ENCODE measurements around the gene MIPEP.

The MIPEP gene

DNA sequence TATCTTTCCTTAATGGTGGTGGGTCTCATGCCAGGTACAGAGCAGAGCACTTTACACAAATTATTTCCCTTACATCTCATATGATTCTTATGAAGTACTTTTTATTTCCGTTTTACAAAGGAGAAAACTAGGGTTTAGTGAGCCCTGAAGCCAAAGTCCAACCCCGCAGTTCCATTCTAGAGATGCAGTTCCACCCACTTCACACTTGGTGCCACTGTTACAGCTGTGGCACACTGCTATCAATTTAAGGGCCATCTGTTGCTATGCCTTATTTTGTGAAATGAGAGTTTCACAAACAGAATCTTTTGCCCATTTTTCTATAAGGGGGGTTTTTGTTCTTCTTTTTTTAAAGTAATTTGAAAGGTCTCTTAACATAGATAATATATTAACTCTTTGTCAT, 12.9 kb downstream of the MIPEP start:
- TF ChIP-seq, protein P1, sequence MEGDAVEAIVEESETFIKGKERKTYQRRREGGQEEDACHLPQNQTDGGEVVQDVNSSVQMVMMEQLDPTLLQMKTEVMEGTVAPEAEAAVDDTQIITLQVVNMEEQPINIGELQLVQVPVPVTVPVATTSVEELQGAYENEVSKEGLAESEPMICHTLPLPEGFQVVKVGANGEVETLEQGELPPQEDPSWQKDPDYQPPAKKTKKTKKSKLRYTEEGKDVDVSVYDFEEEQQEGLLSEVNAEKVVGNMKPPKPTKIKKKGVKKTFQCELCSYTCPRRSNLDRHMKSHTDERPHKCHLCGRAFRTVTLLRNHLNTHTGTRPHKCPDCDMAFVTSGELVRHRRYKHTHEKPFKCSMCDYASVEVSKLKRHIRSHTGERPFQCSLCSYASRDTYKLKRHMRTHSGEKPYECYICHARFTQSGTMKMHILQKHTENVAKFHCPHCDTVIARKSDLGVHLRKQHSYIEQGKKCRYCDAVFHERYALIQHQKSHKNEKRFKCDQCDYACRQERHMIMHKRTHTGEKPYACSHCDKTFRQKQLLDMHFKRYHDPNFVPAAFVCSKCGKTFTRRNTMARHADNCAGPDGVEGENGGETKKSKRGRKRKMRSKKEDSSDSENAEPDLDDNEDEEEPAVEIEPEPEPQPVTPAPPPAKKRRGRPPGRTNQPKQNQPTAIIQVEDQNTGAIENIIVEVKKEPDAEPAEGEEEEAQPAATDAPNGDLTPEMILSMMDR (IDR thresholded peaks at IDR 0.05), result peak; percentile 50

DNA sequence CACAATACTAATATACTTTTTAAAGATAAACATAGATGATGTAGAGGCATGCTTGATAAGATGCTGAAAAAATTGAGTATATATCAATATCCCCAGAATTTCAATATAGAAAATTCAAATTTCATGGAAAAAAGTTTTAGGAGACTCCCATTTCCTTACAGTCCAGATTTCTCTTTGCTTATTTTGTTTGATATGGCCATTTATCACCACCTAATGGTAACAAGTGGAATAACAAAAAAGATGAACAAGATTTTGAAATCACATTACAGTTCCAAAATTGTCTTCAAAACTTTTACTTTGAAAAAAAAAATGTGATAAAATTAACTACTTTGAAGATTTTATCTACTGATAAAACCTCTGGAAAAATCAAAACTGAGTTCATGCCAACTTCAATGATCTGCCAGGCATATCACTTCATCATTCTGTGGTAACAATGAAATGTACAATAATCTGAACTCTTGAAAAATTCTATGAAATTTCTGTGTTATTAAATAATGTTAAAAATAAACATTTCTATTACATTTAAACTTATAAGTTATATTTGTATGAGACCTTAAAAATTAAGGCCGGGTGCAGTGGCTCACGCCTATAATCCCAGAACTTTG, 17.5 kb downstream of the MIPEP start:
- TF ChIP-seq, protein P1 (IDR thresholded peaks at IDR 0.05), result peak; percentile 51

DNA sequence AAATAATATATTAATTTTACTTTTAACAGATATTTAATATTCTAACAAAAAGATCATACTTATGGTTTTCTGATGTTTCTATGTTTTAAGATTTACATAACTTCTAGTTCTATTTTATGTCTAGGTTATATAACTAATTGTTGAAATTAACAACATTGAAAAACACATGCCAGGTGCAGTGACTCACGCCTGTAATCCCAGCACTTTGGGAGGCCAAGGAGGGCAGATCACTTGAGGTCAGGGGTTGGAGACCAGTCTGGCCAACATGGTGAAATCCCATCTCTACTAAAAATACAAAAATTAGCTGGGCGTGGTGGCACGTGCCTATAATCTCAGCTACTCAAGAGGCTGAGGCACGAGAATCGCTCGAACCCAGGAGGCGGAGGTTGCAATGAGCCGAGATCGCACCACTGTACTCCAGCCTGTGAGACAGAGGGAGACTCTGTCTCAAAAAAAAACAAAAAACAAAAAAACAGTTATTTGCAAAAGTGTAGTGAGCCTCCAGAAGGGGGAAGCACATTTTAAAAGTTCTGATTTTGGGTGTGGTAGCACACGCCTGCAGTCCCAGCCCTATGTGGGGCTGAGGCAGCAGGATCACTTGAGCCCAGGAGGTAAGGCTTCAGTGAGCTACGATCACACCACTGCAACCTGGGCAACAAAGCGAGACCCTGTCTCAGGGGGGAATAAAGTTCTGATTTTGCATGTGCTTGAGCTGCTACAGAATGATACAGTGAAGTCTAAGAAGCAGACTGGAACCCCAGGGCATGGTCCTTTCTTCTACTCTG, 18.7 kb downstream of the MIPEP start:
- TF ChIP-seq, protein P1 (IDR thresholded peaks at IDR 0.05), result no peak

DNA sequence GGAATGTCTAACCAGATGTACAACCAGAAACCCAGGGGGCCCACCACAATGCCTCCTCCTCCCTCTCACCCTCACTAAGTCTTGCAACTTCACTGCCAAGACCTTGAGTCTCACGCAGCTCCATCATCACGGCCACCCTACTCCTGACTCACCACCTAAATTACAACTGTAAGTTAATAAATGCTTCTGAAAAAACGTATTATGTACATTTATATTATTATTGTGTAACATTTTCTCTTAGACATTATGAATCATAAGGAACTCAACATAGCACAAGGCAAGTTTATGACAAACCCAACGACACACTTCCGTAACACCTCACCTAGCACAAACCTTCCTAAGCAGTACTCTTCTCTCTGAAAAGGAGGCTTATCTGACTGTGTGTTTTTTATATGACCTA, 20.7 kb downstream of the MIPEP start:
- TF ChIP-seq, protein P1 (IDR thresholded peaks at IDR 0.05), result no peak

DNA sequence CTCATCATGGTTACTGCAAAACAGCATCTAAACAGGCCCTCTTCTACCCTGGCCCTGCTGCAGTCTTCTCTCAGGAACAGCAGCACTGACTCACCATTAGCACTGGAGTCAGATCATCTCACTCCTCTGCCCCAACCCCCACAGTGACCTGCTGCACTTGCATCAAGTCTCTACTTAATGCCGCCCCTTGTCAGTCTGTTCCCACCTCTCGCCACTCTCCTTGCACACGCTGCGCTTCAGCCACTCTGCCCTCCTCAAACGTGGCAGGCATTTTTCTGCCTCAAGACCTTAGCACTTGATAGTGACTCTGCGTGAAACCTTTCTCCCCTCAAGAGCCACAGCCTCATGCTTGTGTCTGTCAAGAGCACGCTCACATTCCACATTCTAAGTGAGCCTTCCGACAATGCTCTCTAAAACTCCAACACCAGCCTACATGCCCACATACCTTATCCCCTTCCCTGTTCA, 22.1 kb downstream of the MIPEP start:
- TF ChIP-seq, protein P1 (IDR thresholded peaks at IDR 0.05), result no peak

DNA sequence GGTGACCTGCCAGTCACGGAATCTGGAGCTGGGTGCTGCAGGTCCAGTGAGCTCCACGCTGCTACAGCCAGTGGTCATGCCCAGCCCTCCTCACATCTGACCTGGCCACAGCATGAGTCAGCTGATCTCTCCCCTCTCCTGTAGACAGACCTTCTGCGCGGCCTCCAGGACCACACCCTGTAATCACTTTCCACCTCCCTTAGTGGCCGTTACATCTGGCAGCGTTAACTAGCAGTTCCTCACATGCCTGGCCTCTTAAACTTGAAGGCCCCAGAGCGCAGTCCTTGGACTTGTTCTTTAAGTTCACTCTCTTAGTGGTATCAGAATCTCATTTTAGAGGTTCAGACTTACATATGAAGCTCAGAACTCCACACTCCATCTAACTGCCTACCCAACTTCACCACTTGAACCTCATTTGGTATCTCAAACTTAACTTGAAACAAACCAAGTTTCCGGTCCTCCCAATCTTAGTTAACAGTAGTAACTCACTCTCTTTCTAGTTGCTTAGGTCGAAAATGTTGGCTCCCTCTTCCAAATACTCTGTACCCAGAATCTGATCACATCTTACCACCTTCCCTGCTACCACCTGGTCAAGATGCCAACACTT, 22.7 kb downstream of the MIPEP start:
- TF ChIP-seq, protein P1 (IDR thresholded peaks at IDR 0.05), result no peak

DNA sequence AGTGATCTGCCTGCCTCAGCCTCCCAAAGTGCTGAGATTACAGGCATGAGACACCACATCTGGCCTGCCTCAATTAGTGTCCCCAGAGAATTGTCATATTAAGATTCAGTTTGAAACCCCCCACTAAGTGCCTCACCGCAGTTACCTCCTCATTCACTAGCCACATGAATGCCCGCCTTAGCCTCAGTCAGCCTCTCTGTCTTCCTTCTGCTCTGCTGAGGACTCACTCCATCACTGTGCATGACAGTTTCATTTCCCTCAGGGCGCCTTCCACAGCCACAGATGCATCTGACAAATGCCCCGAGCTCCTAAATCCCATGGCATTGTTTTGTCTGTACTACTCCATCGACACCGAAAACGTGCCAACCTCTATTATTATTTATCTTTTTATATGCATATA, 23.3 kb downstream of the MIPEP start:
- TF ChIP-seq, protein P1 (IDR thresholded peaks at IDR 0.05), result no peak

Data from LNCAP (cell line).